ENCODE data around the gene NFASC. TPM values are rescaled to one million over a fixed set of nuclear protein-coding genes. Genes with fewer than 3 reads are reported as not detected.

The NFASC gene
- total and polyA plus RNA-seq, 4 donors, result 0.23 to 5.4 (median 1.9) TPM

DNA sequence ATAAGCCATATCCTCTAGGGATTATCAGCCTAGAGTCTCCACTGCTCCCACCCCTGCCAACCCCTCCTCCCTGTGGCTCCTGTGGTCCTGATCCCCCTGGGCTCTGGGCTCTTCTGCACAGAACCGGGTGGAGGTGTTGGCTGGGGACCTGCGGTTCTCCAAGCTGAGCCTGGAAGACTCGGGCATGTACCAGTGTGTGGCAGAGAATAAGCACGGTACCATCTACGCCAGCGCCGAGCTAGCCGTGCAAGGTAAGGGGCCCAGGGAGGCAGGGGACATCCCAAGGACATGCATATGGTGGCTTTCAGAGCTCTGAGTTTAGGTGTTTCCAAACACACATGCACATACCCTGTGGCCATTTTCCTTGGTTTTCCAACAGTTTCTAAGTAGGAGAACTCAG is 191.7 kb downstream of the NFASC start:
- H3K27ac ChIP-seq (ENCODE audit: low read depth in 1 of 2, low read length in 2 of 2), result no peak overlapping the region
- 94% methylated on average over 8 of the region's 8 CpGs for WGBS
- TF ChIP-seq, protein P1, sequence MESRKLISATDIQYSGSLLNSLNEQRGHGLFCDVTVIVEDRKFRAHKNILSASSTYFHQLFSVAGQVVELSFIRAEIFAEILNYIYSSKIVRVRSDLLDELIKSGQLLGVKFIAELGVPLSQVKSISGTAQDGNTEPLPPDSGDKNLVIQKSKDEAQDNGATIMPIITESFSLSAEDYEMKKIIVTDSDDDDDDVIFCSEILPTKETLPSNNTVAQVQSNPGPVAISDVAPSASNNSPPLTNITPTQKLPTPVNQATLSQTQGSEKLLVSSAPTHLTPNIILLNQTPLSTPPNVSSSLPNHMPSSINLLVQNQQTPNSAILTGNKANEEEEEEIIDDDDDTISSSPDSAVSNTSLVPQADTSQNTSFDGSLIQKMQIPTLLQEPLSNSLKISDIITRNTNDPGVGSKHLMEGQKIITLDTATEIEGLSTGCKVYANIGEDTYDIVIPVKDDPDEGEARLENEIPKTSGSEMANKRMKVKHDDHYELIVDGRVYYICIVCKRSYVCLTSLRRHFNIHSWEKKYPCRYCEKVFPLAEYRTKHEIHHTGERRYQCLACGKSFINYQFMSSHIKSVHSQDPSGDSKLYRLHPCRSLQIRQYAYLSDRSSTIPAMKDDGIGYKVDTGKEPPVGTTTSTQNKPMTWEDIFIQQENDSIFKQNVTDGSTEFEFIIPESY (IDR thresholded peaks at IDR 0.05), result no peak
- TF ChIP-seq, protein P2, sequence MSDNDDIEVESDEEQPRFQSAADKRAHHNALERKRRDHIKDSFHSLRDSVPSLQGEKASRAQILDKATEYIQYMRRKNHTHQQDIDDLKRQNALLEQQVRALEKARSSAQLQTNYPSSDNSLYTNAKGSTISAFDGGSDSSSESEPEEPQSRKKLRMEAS (IDR thresholded peaks at IDR 0.05), result no peak
- TF ChIP-seq, protein P3, sequence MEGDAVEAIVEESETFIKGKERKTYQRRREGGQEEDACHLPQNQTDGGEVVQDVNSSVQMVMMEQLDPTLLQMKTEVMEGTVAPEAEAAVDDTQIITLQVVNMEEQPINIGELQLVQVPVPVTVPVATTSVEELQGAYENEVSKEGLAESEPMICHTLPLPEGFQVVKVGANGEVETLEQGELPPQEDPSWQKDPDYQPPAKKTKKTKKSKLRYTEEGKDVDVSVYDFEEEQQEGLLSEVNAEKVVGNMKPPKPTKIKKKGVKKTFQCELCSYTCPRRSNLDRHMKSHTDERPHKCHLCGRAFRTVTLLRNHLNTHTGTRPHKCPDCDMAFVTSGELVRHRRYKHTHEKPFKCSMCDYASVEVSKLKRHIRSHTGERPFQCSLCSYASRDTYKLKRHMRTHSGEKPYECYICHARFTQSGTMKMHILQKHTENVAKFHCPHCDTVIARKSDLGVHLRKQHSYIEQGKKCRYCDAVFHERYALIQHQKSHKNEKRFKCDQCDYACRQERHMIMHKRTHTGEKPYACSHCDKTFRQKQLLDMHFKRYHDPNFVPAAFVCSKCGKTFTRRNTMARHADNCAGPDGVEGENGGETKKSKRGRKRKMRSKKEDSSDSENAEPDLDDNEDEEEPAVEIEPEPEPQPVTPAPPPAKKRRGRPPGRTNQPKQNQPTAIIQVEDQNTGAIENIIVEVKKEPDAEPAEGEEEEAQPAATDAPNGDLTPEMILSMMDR (IDR thresholded peaks at IDR 0.05; ENCODE audit: low read depth, low read length, missing input control), result no peak
- TF ChIP-seq EGR1 (IDR thresholded peaks at IDR 0.05; ENCODE audit: low read depth in 2 of 2), result no peak
- no peak for TF ChIP-seq HNF4G (IDR thresholded peaks at IDR 0.05)
- TF ChIP-seq, protein P4, sequence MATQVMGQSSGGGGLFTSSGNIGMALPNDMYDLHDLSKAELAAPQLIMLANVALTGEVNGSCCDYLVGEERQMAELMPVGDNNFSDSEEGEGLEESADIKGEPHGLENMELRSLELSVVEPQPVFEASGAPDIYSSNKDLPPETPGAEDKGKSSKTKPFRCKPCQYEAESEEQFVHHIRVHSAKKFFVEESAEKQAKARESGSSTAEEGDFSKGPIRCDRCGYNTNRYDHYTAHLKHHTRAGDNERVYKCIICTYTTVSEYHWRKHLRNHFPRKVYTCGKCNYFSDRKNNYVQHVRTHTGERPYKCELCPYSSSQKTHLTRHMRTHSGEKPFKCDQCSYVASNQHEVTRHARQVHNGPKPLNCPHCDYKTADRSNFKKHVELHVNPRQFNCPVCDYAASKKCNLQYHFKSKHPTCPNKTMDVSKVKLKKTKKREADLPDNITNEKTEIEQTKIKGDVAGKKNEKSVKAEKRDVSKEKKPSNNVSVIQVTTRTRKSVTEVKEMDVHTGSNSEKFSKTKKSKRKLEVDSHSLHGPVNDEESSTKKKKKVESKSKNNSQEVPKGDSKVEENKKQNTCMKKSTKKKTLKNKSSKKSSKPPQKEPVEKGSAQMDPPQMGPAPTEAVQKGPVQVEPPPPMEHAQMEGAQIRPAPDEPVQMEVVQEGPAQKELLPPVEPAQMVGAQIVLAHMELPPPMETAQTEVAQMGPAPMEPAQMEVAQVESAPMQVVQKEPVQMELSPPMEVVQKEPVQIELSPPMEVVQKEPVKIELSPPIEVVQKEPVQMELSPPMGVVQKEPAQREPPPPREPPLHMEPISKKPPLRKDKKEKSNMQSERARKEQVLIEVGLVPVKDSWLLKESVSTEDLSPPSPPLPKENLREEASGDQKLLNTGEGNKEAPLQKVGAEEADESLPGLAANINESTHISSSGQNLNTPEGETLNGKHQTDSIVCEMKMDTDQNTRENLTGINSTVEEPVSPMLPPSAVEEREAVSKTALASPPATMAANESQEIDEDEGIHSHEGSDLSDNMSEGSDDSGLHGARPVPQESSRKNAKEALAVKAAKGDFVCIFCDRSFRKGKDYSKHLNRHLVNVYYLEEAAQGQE (IDR thresholded peaks at IDR 0.05), result no peak
- no peak for TF ChIP-seq FOXA2 (IDR thresholded peaks at IDR 0.05)
- TF ChIP-seq RAD21 (IDR thresholded peaks at IDR 0.05), result no peak
- TF ChIP-seq RXRA (IDR thresholded peaks at IDR 0.05), result no peak
- DNase-seq (ENCODE audit: low spot score), result no peak
- H3K27me3 ChIP-seq (ENCODE audit: control insufficient read depth in 4 of 4, insufficient read depth in 4 of 4, low read length in 3 of 4), result no peaks in the 10 kb centered on the region
- H3K4me1 ChIP-seq (ENCODE audit: control insufficient read depth in 4 of 4, insufficient read depth in 4 of 4, low read length in 3 of 4), result peaks cover 0 to 3% (median 0%) of the 10 kb centered on the region in 4 donors
- no peak overlapping the region for H3K9ac ChIP-seq (ENCODE audit: low read depth in 1 of 2, low read length in 2 of 2)
- H3K36me3 ChIP-seq (ENCODE audit: control insufficient read depth in 4 of 4, insufficient read depth in 3 of 4, low read depth in 1 of 4, low read length in 3 of 4), result no peaks in the 10 kb centered on the region
- H3K4me3 ChIP-seq (ENCODE audit: low read depth in 1 of 3, low read length in 3 of 3), result no peak overlapping the region
- H3K9me3 ChIP-seq (ENCODE audit: control insufficient read depth in 4 of 4, low read length in 3 of 4), result no peaks in the 10 kb centered on the region

DNA sequence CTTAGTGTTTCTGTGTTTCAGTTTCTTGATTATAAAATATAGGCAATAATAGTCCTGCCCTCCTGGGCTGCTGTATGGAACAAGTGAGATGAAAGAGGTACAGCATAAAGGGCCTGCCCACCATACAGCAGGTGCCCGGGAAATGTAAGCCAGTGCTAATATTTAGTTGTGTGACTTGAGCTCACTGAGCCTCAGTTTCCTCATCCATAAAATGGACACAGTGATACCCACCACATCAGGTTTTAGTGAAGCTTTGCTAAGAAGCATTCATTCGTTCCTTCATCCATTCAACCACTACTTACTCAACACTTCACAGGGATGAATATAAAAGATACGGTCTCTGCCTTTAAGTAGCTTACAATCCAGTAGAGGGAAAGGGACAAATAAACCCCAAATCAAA is 192.2 kb downstream of the NFASC start:
- H3K9ac ChIP-seq (ENCODE audit: low read depth in 1 of 2, low read length in 2 of 2), result no peak overlapping the region
- H3K4me3 ChIP-seq (ENCODE audit: low read depth in 1 of 3, low read length in 3 of 3), result no peak overlapping the region
- H3K9me3 ChIP-seq (ENCODE audit: control insufficient read depth in 4 of 4, low read length in 3 of 4), result no peaks in the 10 kb centered on the region
- no peak overlapping the region for H3K27ac ChIP-seq (ENCODE audit: low read depth in 1 of 2, low read length in 2 of 2)
- H3K4me1 ChIP-seq (ENCODE audit: control insufficient read depth in 4 of 4, insufficient read depth in 4 of 4, low read length in 3 of 4), result peaks cover 0 to 3% (median 0%) of the 10 kb centered on the region in 4 donors
- 94% methylated on average over 3 of the region's 3 CpGs for WGBS
- TF ChIP-seq, protein P4 (IDR thresholded peaks at IDR 0.05), result no peak
- no peak for TF ChIP-seq JUND (IDR thresholded peaks at IDR 0.05)
- TF ChIP-seq RAD21 (IDR thresholded peaks at IDR 0.05), result no peak
- no peak for TF ChIP-seq EGR1 (IDR thresholded peaks at IDR 0.05; ENCODE audit: low read depth in 2 of 2)
- TF ChIP-seq YY1 (IDR thresholded peaks at IDR 0.05), result no peak
- TF ChIP-seq, protein P3 (IDR thresholded peaks at IDR 0.05; ENCODE audit: low read depth, low read length, missing input control), result no peak
- TF ChIP-seq SP1 (IDR thresholded peaks at IDR 0.05), result no peak
- no peak for TF ChIP-seq RXRA (IDR thresholded peaks at IDR 0.05)
- no peak for TF ChIP-seq GABPA (IDR thresholded peaks at IDR 0.05 in 1 of 2, conservative IDR thresholded peaks at IDR 0.05 in 1 of 2)
- TF ChIP-seq, protein P2 (IDR thresholded peaks at IDR 0.05), result no peak
- TF ChIP-seq, protein P5, sequence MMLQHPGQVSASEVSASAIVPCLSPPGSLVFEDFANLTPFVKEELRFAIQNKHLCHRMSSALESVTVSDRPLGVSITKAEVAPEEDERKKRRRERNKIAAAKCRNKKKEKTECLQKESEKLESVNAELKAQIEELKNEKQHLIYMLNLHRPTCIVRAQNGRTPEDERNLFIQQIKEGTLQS (IDR thresholded peaks at IDR 0.05), result no peak
- TF ChIP-seq FOXA2 (IDR thresholded peaks at IDR 0.05), result no peak
- TF ChIP-seq HNF4G (IDR thresholded peaks at IDR 0.05), result no peak
- TF ChIP-seq HNF4A (conservative IDR thresholded peaks at IDR 0.05), result no peak
- no peak for TF ChIP-seq FOXA1 (IDR thresholded peaks at IDR 0.05)
- no peak for TF ChIP-seq NR2F2 (IDR thresholded peaks at IDR 0.05)
- no peak for TF ChIP-seq TAF1 (conservative IDR thresholded peaks at IDR 0.05)
- no peaks in the 10 kb centered on the region for H3K36me3 ChIP-seq (ENCODE audit: control insufficient read depth in 4 of 4, insufficient read depth in 3 of 4, low read depth in 1 of 4, low read length in 3 of 4)
- H3K27me3 ChIP-seq (ENCODE audit: control insufficient read depth in 4 of 4, insufficient read depth in 4 of 4, low read length in 3 of 4), result no peaks in the 10 kb centered on the region
- DNase-seq (ENCODE audit: low spot score), result no peak
